Stimulated activated CD4-positive, alpha-beta T cell treated with anti-CD3 and anti-CD28 coated beads, Interleukin-2, amount 100 ng/mL, for 48 hours (primary cell): ENCODE results near the gene IMPG1.

Experiments
- DNase-seq, 2 donors: peaks; one replicate each; pipeline ENCODE4 v3.0.0-alpha.2; 2020

The IMPG1 gene, protein sequence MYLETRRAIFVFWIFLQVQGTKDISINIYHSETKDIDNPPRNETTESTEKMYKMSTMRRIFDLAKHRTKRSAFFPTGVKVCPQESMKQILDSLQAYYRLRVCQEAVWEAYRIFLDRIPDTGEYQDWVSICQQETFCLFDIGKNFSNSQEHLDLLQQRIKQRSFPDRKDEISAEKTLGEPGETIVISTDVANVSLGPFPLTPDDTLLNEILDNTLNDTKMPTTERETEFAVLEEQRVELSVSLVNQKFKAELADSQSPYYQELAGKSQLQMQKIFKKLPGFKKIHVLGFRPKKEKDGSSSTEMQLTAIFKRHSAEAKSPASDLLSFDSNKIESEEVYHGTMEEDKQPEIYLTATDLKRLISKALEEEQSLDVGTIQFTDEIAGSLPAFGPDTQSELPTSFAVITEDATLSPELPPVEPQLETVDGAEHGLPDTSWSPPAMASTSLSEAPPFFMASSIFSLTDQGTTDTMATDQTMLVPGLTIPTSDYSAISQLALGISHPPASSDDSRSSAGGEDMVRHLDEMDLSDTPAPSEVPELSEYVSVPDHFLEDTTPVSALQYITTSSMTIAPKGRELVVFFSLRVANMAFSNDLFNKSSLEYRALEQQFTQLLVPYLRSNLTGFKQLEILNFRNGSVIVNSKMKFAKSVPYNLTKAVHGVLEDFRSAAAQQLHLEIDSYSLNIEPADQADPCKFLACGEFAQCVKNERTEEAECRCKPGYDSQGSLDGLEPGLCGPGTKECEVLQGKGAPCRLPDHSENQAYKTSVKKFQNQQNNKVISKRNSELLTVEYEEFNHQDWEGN

DNA sequence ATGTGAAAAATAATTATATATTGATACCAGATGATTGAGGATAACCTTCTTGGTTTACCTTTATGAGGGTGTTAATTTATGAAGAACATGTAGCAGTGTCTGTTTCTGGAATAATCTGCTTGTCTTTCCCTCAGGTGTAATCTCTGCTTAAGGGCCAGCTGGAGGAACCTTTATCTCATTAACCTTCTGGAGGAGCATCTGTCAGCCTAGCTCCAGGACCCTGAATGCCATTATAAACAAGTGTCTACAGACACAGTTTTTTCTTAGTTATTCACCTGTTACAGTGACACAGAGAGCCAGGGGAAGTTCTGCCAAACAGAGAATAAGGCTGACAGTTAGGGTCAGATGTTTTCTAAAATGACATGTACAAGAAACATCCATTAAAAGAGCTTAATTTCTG is at the start of gene IMPG1:
IMPG1 (minus strand) TSS at position 101 of the 400 bp plus-strand sequence. CDS start 174 bp downstream, outside the sequence.
- DNase-seq = no peak

DNA sequence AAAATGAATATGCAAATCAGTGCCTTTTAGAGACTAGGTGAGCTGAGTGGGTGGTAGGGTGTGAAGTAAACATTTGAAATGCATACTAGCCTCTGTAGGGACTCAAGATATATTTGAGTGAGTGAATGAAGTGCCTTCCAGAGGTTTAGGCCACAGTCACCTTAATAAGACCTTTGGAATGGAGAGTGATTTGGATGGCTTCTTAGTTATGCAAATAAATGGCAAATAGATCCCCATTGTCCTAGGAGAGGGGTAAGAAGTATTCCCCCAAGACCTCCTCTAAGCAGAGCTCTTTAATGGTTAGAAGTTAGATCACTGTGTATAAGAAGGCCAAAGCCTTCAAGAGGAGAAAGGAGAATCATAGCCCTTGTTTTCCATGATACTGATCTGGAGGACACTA is 47.8 kb upstream of the IMPG1 start:
- DNase-seq = no peak

DNA sequence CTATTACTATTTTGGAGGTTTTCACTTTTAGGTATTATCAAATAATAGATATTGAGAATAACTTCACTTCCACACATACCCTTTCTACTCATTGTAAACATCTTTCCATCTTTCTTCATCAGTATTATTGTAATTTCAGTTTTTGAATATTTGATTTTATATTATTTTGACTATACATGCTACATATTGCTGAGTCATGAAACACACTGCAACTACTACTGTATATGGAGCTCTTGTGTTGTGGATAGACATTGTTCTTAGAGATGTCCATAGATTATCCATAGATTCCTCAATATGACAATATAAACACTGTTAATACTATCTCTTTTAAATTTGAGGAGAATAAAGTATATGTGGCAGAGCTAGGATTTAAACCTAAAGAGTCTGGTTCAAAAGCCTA is 819 bp upstream of the IMPG1 start:
- no peak for DNase-seq

DNA sequence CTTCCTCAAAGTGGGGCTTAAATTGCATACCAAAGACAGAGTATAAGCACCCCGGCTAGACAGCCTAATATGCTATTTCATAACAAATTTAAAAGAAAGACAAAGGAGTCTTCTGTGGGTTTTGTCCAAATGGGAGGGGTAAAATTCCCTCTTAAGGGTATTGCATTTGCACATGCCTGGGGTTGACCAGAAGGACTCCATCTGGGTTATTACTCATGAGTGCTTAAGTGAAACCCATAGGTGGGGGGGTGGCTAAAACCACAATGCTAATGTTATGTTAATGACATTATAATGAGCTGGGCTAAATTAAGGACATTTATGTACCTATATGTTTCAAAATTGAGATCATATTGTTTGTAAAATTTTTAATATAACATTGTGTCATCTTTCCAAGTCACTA is 15.0 kb downstream of the IMPG1 start:
- no peak for DNase-seq

DNA sequence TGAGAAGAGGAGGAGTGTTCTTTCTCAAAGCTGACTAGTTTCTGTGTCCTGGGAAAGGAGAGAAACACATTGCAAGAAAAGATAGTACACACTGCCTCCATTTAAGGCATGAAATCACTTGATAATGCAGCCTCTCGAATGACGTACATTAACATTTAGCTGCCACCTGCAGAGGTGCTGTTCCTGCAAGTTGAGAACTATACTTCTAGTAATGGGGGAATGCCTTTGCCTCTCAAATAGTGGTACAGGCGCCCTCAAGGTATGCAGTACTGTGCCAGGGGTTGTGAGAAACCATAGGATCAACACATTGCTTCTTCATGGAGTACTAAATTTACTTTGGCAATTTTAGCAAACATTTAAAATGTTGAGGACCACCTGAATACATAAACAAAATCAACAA is 20.1 kb downstream of the IMPG1 start:
- no peak for DNase-seq

DNA sequence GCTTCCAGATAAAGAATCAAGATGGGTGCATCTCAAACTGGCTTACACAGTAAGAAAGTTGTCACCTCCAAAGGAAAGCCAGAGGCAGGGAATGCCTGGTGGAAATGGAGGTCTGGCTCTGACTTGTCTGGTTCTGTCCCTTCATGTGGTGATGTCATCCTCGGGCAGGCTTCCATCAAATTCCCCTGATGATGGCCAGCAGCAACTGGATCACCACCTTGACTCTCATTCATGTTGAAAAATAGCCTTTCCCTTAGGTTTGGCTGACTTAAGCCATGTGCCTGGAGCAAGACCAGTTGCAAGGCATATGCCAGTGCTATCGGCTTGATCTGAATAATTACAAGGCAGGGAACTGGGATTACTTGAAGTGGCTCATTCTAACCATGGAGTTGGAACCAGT is 28.8 kb downstream of the IMPG1 start:
- DNase-seq = no peak

DNA sequence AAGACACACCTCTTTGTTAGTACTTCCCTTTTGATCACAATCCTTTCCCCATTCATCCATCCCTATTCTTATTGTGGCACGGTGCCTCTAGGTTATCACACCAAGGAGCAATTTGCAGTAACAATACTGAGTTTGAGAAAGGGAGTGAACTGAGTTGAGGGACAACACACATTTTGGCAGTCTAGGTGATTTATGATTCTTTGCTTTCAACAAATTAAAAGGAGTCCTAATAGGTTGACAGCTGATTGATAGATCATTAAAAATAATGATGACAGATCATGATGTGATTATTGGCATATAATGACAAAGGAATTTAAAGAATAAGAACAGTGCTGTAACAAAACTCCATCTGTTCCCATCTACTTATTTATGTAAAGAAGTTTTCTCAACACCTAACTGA is 36.7 kb downstream of the IMPG1 start:
- DNase-seq = no peak

DNA sequence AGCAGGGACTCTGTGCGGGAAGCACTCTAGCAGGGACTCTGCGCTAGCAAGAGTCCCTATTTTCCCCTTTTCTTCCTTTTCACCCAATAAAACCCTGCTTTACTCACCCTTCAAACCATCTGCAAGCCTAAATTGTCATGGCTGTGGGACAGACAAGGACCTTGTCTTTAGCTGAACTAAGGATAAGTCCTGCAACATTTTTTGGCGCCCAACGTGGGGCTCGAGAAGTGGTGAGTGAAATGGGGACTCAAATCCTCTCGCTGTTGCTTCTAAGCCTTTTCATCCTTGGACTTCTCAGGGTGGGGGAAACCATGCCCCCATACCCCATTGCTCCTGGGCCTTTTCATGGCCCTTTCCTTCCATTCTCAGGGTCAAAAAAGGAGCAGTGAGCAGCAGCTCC is 46.4 kb downstream of the IMPG1 start:
- DNase-seq = no peak

DNA sequence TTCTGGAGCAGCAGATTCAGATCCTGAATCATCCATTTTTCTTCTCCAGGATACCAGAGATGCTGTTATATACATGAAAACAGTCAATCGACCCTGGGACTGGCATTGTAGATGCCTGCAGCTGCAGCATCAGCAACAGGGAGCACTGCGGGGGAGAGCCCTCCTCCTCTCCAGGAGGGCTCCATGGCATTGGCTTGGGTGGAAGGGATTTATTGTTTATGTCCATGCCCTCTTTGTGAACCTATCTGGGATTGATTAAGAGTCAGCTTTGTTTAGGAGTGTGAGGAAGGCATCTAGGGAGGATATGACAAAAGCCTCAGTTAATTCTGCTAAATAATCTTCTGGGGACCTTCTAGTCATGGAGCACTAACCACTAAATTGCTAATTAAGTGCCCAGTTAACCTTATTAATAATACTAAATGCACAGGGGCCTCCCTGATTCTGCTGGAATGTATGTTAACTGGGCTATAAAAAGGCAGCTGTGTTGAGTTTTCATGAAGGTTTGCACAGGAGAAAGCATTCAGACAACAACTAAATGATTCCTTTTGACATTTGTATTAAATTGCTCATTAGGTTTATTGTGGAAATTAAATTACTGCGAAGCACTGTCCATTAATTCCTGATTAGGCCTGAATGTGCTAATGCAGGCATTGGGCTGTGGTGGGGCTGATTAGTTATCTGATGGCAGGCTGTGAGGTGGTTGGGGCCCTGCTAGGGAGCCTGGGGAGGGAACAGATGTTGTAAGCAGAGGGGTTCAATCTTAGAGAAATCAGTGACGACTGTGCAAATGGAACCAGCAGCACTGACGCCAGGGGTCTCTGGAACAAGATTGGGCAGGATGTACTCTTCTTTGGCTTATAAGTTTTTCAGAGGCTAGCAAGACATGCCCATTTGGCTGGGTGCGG is 57.6 kb downstream of the IMPG1 start:
- DNase-seq = no peak

DNA sequence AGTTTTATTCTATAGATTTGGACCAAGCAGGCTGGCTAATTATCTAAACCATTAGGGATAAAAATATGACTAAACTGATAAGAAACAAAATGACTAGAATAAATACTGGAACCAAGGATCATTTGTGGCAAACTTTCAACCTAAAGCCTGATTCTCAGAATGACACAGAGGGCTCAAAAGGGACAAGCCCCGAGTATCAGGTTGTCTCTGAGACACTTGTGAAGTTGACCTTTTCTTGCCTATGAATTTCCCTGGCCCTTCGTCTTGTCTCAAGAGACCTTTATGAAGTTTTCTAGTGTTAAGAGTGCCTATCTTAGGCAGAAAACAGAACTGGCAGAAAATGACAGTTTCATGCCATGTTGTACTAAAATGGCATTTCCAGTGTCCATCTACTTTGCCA is 68.3 kb downstream of the IMPG1 start:
- DNase-seq = no peak

DNA sequence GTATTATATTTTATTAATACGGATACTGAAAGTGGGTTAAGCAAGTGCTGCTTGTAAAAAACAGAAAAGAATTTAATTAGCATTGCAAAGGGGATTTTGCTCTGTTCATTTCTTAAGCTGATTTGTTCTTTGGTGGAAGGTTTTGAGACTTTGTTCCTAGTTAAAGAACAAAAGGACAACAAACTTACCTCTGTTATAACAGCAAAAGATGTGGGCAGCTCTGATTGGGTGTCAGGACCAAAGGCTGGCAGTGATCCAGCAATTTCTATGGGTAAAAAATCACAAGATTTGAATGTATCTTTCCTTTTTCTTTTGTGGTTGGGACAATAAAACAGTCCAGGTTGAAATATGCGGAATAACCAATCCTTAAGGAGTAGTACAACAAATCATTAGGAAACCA is 68.8 kb downstream of the IMPG1 start:
- no peak for DNase-seq

DNA sequence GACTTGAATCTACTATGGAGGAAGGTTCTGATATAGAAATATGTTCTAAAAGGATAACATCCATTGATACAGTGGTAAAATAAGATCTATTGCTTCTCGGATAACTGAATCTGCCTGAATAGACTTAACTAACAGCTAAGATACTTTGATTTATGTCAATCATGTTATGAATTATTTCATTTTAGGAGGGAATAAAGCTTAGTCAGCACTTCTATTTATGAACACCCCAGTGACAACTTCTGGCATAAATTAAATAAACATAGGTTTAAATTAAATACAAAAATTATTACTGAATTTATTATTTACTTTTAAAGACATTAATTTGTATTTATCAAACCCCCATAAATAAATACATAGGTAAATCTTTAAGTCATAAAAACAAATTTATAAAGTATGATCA is 69.3 kb downstream of the IMPG1 start:
- no peak for DNase-seq

DNA sequence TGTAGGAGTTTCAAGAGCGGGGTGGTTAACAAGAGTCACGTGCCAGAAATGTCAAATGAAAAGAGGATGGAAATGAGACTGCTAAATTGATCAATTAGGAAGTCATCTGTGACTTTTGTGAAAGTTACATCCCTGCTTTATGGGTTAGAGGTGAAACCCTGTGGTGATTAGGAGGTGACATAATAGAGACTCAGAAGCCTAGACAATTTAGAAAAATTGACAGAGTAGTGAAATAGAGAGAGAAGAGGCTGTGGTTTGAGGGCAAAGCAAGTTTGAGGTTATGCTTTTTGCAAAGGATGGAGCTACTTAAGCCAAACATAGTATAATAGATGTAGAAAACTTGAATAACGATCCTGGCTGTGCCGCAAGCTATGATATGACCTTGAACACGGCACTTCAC is 71.8 kb downstream of the IMPG1 start:
- no peak for DNase-seq

DNA sequence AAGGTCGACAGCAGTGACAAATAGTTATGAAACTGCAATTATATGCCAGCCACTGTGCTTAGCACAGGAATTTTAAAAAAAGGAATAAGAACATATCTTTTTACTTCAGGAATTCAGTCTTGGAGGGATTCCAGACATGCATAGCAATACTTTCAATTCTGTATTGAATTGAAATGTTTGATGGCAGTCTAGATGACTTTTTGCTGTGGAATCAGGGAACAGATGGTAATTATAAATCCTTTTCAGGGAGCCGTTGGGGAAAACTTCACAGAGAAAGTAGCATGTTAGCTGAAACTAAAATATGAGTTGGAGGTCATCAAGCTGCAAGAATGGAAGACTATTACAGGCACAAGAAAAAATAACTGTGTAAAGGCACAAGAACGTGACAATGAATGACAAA is 74.8 kb downstream of the IMPG1 start:
- no peak for DNase-seq

DNA sequence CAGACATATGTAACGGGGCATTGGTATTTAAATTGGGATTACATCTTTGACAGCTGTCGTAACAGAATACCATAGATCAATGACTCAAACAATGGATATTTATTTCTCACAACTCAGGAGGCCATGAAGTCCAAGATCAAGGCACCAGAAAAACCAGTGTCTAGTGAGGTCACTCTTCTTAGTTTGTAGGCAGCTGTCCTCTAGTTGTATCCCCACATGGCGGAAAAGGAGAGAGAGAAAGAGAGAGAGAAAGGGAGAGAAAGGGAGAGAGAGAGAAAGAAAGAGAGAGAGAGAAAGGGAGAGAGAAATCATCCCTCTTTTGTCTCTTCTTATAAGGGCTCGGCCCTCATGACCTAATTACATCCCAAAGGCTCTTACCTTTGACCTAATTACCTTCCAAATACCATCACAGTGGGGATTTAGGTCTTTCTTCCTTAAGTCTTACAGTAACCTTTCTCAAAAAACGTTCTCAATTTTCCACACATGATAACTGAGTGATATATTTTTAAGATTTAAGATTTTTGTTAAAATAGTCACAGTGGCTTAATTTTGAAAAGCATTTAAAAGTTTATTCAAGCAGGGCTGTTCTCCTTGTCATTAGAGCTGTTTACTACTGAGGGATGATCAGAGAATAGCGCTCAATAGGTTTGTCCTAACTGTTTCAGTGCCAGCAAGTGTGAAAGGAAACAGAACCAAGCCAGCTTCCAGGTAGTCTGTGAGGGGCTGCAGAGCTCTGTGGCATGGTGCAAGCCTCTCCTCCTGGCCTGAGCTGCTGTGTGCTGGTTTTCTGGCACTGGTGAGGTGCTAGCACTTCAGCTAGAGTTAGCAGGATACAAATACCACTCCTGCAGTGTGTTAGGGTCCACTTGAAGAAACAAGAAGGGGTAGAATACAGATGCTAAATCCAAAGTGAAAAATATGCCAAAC is 79.0 kb downstream of the IMPG1 start:
- no peak for DNase-seq

DNA sequence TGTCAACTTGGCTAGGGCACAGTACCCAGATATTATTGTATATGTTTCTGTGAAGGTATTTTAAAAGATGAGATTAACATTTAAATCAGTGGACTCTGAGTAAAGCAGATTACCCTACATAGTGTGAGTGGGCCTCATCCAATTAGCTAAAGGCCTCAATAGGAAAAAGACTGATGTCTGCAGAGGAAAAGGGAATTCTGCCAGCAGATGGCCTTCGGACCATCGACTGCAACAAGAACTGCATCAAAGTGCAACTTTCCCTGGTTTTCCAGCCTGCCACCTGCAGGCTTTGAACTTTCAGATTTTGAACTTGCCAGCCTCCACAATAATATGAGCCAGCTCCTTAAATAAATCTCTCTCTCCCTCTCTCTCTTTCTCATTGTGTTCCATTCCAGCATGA is 80.5 kb downstream of the IMPG1 start:
- DNase-seq = no peak

DNA sequence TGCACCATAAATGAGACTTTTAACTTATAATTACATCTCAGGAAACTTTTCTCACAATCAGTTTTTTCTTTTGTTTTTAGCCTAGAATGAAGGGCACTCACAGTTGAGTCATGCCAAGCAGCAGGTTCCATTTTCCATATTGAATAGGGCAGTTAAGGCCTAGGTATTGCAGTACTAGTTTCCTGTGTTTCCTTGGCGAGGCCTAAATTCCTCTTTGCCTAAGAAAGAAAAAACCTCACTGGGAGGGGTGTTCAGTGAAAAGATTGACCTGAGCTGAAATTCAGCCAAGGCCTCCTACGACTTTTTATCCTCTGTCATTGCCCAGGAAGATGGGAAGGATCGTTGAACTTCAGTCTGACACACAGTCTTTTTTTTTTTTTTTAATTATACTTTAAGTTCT is 85.5 kb downstream of the IMPG1 start:
- DNase-seq = no peak

DNA sequence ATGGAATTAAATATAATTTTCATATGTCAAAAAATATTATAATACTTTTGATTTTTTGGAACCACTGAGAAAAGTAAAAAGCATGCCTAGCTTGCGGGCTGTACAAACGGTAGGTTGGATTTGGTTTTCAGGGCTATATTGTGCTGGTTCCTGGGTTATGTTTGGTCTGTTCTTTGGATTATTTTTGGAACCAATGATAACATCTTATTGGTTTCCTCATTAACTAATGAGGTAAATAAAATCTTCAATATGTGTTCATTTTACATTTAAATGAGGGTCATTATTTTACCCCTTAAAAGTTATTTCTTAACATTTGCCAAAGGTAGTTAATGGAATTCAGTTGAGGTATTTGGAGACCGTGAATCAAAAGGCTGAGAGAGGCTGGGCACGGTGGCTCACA is 96.6 kb downstream of the IMPG1 start:
- no peak for DNase-seq

DNA sequence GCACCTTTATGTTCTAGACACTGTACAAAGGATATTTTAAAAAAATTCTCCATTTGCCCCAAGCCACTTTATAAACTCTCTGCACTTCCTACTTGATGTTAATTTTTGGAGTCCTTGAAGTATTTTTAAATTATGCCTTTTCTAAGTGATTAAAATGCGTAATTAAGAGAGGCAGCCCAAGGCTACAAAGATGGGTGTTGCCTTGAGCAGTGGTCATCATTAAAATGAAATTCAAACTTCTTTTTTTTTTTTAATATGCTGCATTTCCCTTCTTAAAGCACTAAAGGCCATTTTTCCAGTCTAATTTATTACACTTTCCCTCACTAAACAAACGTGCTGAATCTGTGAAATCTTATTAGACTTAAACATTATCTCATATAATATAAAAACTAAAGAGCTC is 102.4 kb downstream of the IMPG1 start:
- no peak for DNase-seq

DNA sequence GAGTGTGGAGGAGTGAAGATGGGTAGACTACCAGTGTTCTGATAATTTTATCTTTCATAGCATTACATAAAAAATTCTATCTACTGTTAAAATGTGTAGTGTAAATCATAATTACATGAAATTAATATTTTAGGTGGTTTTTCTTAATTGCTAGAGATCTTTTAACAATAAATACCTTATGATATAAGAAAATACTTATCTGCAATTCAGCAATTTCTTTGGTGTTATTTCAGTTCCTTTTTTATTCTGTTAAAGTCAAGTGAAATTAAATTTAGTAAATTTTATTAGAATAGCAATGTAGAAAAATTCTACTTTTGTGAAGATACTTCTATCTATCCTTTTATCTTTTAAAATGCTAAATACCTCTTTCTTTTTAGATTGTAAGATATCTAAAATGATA is 104.3 kb downstream of the IMPG1 start:
- DNase-seq = no peak

DNA sequence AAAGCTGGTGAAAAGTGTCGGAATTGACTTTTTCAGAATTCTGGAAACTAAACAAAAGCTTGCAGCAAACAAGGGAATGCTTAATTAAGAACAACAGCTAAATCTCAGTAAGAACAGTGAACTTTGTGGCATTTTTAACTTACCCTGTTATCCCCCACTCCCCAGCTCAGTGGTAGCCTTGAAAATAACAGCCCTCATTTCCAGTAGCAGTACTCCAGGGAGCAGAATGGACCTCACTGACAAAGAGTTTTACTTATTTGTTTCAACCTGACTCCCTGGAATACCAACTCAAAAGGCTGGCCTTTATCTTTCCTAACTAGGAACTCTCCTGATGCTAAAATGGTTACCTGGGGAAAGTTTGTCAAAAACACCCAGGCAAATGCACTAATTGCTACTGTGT is 108.9 kb downstream of the IMPG1 start:
- DNase-seq = no peak

DNA sequence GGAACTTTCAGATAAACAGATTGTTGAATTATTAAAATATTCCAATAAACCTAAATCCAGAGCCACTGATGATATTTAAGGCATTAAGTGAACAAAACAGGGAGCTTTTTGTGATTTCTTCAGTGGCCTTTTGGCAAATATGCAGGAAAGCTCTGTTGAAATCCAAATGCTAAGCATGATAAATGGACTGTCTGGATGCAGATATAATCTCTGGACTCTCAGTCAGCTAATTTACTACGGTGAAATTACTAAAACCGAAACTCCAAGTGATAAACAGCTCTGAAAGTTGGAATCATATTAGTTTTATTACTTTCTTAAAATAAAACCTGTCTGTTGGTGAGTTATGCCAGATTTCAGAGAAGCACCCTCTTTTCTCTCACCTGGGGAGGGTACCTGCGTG is 120.3 kb downstream of the IMPG1 start:
- no peak for DNase-seq
